ENCODE results near the gene CADPS2. TPM values are rescaled to one million over a fixed set of nuclear protein-coding genes. Genes with fewer than 3 reads are reported as not detected.

Gene CADPS2
- polyA plus RNA-seq, 3 donors, result not detected

- Mint-ChIP-seq H3K4me1 (no peaks in the 10 kb centered on the region), H3K27me3 (ENCODE audit: low read depth in 3 of 3) (peaks cover 0 to 2% (median 0%) of the 10 kb centered on the region in 3 donors), H3K27ac (no peak overlapping the region), H3K4me3 (no peak overlapping the region), H3K9me3 (peaks cover 0 to 6% (median 0%) of the 10 kb centered on the region in 7 donors), H3K36me3 (no peaks in the 10 kb centered on the region)
- DNase-seq, result no peak
- Histone ChIP-seq H2AFZ (ENCODE audit: insufficient read depth, low read depth, low read length, poor library complexity, severe bottlenecking) (no peak overlapping the region), H3K4me3 (replicated peaks in 1 of 3; ENCODE audit: low read depth in 2 of 3, low read length in 3 of 3) (no peak overlapping the region), H3K27me3 (ENCODE audit: control insufficient read depth in 2 of 2, insufficient read depth in 2 of 2, low read length in 2 of 2) (no peaks in the 10 kb centered on the region), H3K4me1 (ENCODE audit: control insufficient read depth in 1 of 2, insufficient read depth in 2 of 2, low read length in 2 of 2) (no peaks in the 10 kb centered on the region), H4K20me1 (ENCODE audit: insufficient read depth, low read length) (no peaks in the 10 kb centered on the region), H3K9ac (ENCODE audit: insufficient read depth, low read length, poor library complexity, severe bottlenecking) (no peak overlapping the region), H3K9me3 (replicated peaks in 1 of 2; ENCODE audit: control insufficient read depth in 1 of 2, insufficient read depth in 1 of 2, low read length in 2 of 2) (no peaks in the 10 kb centered on the region), H3K4me2 (replicated peaks; ENCODE audit: extremely low read depth, low read length, poor library complexity, severe bottlenecking) (no peak overlapping the region), H3K27ac (ENCODE audit: low read depth in 1 of 2, low read length in 2 of 2) (no peak overlapping the region), H3K79me2 (ENCODE audit: insufficient read depth, low read length) (no peaks in the 10 kb centered on the region), H3K36me3 (replicated peaks in 1 of 2; ENCODE audit: control insufficient read depth in 1 of 2, insufficient read depth in 2 of 2, low read length in 2 of 2) (no peaks in the 10 kb centered on the region)
- intact Hi-C loops (cut with micrococcal nuclease), result no loop called here
- no CpG with 5 or more reads among the region's 5 CpGs for WGBS (ENCODE audit: insufficient coverage)
- TF ChIP-seq CTCF (IDR thresholded peaks at IDR 0.05), result no peak
Measured at GRCh38 chr7:122448893-122449589, 437.2 kb downstream of the CADPS2 start.

- intact Hi-C loops (cut with micrococcal nuclease), result no loop called here
- no CpG with 5 or more reads among the region's 2 CpGs for WGBS (ENCODE audit: insufficient coverage)
- Mint-ChIP-seq H3K4me3 (no peak overlapping the region), H3K27ac (no peak overlapping the region), H3K4me1 (no peaks in the 10 kb centered on the region), H3K36me3 (no peaks in the 10 kb centered on the region), H3K9me3 (peaks cover 0 to 6% (median 0%) of the 10 kb centered on the region in 7 donors), H3K27me3 (ENCODE audit: low read depth in 3 of 3) (no peaks in the 10 kb centered on the region)
- Histone ChIP-seq H2AFZ (ENCODE audit: insufficient read depth, low read depth, low read length, poor library complexity, severe bottlenecking) (no peak overlapping the region), H3K36me3 (replicated peaks in 1 of 2; ENCODE audit: control insufficient read depth in 1 of 2, insufficient read depth in 2 of 2, low read length in 2 of 2) (no peaks in the 10 kb centered on the region), H3K27ac (ENCODE audit: low read depth in 1 of 2, low read length in 2 of 2) (no peak overlapping the region), H3K9me3 (replicated peaks in 1 of 2; ENCODE audit: control insufficient read depth in 1 of 2, insufficient read depth in 1 of 2, low read length in 2 of 2) (no peaks in the 10 kb centered on the region), H3K79me2 (ENCODE audit: insufficient read depth, low read length) (no peaks in the 10 kb centered on the region), H3K4me3 (replicated peaks in 1 of 3; ENCODE audit: low read depth in 2 of 3, low read length in 3 of 3) (no peak overlapping the region), H3K27me3 (ENCODE audit: control insufficient read depth in 2 of 2, insufficient read depth in 2 of 2, low read length in 2 of 2) (no peaks in the 10 kb centered on the region), H3K9ac (ENCODE audit: insufficient read depth, low read length, poor library complexity, severe bottlenecking) (no peak overlapping the region), H4K20me1 (ENCODE audit: insufficient read depth, low read length) (no peaks in the 10 kb centered on the region), H3K4me2 (replicated peaks; ENCODE audit: extremely low read depth, low read length, poor library complexity, severe bottlenecking) (no peak overlapping the region), H3K4me1 (ENCODE audit: control insufficient read depth in 1 of 2, insufficient read depth in 2 of 2, low read length in 2 of 2) (no peaks in the 10 kb centered on the region)
- no peak for DNase-seq
- no peak for TF ChIP-seq CTCF (IDR thresholded peaks at IDR 0.05)
Measured at GRCh38 chr7:122442929-122443328, 443.3 kb downstream of the CADPS2 start.

All from CD14-positive monocyte (primary cell).